ENCODE results near the gene PEAK3.

The PEAK3 gene

DNA sequence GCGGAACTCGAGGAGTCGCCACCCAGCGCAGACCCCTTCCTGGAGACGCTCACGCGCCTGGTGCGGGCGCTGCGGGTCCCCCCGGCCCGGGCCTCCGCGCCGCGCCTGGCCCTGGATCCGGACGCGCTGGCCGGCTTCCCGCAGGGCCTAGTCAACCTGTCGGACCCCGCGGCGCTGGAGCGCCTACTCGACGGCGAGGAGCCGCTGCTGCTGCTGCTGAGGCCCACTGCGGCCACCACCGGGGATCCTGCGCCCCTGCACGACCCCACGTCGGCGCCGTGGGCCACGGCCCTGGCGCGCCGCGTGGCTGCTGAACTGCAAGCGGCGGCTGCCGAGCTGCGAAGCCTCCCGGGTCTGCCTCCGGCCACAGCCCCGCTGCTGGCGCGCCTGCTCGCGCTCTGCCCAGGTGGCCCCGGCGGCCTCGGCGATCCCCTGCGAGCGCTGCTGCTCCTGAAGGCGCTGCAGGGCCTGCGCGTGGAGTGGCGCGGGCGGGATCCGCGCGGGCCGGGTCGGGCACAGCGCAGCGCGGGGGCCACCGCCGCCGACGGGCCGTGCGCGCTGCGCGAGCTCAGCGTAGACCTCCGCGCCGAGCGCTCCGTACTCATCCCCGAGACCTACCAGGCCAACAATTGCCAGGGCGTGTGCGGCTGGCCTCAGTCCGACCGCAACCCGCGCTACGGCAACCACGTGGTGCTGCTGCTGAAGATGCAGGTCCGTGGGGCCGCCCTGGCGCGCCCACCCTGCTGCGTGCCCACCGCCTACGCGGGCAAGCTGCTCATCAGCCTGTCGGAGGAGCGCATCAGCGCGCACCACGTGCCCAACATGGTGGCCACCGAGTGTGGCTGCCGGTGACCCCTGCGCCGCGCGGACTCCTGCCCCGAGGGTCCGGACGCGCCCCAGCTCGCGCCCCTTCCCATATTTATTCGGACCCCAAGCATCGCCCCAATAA lies 30.6 kb downstream of the PEAK3 start:
- TF ChIP-seq, protein P1, sequence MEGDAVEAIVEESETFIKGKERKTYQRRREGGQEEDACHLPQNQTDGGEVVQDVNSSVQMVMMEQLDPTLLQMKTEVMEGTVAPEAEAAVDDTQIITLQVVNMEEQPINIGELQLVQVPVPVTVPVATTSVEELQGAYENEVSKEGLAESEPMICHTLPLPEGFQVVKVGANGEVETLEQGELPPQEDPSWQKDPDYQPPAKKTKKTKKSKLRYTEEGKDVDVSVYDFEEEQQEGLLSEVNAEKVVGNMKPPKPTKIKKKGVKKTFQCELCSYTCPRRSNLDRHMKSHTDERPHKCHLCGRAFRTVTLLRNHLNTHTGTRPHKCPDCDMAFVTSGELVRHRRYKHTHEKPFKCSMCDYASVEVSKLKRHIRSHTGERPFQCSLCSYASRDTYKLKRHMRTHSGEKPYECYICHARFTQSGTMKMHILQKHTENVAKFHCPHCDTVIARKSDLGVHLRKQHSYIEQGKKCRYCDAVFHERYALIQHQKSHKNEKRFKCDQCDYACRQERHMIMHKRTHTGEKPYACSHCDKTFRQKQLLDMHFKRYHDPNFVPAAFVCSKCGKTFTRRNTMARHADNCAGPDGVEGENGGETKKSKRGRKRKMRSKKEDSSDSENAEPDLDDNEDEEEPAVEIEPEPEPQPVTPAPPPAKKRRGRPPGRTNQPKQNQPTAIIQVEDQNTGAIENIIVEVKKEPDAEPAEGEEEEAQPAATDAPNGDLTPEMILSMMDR (IDR thresholded peaks at IDR 0.05; ENCODE audit: insufficient read depth, low read length, poor library complexity, severe bottlenecking) = no peak
- Histone ChIP-seq H3K27me3 (replicated peaks; ENCODE audit: control insufficient read depth, insufficient read depth, low read length) (no peaks in the 10 kb centered on the region; the same call in 1 of the 2 replicates), H3K36me3 (ENCODE audit: control insufficient read depth, insufficient read depth, low read length) (peaks cover 11% of the 10 kb centered on the region), H3K4me3 (replicated peaks; ENCODE audit: low read depth, low read length) (no peak overlapping the region)
- DNase-seq (ENCODE audit: extremely low read depth, insufficient read length) = no peak

DNA sequence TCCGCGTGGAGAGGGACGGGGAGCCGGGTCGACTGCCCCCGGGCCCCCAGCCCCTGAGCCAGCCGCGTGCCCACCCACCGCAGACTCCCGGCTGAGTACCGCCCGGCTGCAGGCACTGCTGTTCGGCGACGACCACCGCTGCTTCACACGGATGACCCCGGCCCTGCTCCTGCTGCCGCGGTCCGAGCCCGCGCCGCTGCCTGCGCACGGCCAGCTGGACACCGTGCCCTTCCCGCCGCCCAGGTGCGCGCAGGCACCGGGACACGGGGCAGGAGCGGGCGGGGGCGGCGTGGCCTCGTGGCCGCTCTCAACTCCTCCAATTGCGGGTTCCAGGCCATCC lies 31.2 kb downstream of the PEAK3 start:
- Histone ChIP-seq H3K27me3 (replicated peaks; ENCODE audit: control insufficient read depth, insufficient read depth, low read length) (no peaks in the 10 kb centered on the region; the same call in 1 of the 2 replicates), H3K4me3 (replicated peaks; ENCODE audit: low read depth, low read length) (no peak overlapping the region), H3K36me3 (ENCODE audit: control insufficient read depth, insufficient read depth, low read length) (peaks cover 17% of the 10 kb centered on the region)
- TF ChIP-seq, protein P1 (IDR thresholded peaks at IDR 0.05; ENCODE audit: insufficient read depth, low read length, poor library complexity, severe bottlenecking) = no peak
- no peak for DNase-seq (ENCODE audit: extremely low read depth, insufficient read length)

DNA sequence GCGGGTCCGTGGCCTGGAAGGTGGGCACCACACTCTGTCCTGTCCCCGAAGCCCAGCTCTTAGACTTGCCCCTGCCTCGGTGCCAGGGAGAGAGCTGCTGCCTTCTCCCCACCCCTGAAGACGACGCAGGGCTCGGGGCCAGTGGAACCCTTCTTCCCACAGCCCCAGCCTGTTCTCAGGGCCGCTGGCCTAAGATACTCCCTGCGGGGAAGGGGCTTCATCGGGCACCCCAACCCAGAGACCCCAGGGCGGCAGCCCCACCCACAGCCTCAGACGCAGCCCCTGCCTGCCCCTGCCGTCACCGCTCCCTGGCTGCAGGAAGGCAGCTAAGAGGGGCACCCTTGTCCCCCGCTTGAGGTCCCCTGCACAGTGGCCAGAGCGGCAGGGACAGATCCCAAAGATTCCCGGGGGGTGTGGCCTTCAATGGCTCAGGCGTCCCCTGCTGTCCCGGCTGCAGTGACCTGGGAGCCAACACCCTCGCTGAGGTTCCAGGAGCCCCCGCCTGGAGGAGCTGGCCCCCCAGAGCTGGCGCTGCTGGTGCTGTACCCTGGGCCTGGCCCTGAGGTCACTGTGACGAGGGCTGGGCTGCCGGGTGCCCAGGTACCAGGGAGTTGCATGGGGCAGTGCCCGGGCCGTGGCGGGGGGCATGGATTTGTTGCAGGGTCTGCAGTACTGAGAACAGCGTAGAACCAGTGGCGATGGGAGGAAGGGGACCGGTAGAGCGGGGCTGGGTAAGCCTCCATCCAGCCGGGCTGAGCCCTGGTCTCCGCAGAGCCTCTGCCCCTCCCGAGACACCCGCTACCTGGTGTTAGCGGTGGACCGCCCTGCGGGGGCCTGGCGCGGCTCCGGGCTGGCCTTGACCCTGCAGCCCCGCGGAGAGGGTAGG lies 31.9 kb downstream of the PEAK3 start:
- no peak for DNase-seq (ENCODE audit: extremely low read depth, insufficient read length)
- Histone ChIP-seq H3K4me3 (replicated peaks; ENCODE audit: low read depth, low read length) (no peak overlapping the region), H3K36me3 (ENCODE audit: control insufficient read depth, insufficient read depth, low read length) (peaks cover 23% of the 10 kb centered on the region), H3K27me3 (replicated peaks; ENCODE audit: control insufficient read depth, insufficient read depth, low read length) (no peaks in the 10 kb centered on the region; the same call in 1 of the 2 replicates)
- TF ChIP-seq, protein P1 (IDR thresholded peaks at IDR 0.05; ENCODE audit: insufficient read depth, low read length, poor library complexity, severe bottlenecking) = no peak

DNA sequence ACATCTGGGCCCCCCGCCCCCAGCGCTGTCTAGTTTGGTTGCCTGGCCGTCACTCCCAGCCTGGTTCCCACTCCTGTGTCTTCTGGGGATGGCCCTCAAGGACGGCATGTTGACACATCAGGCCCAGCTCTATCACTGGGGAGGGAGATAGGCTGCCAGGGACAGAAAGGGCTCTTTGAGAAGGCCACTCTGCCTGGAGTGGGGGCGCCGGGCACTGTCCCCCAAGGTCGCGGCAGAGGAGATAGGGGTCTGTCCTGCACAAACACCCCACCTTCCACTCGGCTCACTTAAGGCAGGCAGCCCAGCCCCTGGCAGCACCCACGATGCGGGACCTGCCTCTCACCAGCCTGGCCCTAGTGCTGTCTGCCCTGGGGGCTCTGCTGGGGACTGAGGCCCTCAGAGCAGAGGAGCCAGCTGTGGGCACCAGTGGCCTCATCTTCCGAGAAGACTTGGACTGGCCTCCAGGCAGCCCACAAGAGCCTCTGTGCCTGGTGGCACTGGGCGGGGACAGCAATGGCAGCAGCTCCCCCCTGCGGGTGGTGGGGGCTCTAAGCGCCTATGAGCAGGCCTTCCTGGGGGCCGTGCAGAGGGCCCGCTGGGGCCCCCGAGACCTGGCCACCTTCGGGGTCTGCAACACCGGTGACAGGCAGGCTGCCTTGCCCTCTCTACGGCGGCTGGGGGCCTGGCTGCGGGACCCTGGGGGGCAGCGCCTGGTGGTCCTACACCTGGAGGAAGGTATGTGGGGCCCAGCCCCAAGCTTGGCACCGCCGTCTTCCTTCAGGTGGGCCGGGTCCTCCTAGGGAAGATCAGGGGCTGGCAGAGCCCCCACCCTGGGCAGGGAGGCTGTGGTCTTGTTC lies 32.7 kb downstream of the PEAK3 start, which contains the start of gene AMH:
AMH (plus strand) TSS at position 314 of the 857 bp plus-strand sequence; CDS start at position 324, 10 bp downstream.
- peaks cover 30% of the 10 kb centered on the region for H3K36me3 ChIP-seq (ENCODE audit: control insufficient read depth, insufficient read depth, low read length)
- no peaks in the 10 kb centered on the region; the same call in 1 of the 2 replicates for H3K27me3 ChIP-seq (replicated peaks; ENCODE audit: control insufficient read depth, insufficient read depth, low read length)
- DNase-seq (ENCODE audit: extremely low read depth, insufficient read length) = no peak
- TF ChIP-seq, protein P1 (IDR thresholded peaks at IDR 0.05; ENCODE audit: insufficient read depth, low read length, poor library complexity, severe bottlenecking) = no peak
- H3K4me3 ChIP-seq (replicated peaks; ENCODE audit: low read depth, low read length) = no peak within 1 kb of the TSS

Measured in GM06990 (cell line).